Activated CD4-positive, alpha-beta memory T cell treated with anti-CD3 and anti-CD28 coated beads for 36 hours (primary cell): ENCODE data around the gene STAT3. TPM values are rescaled to one million over a fixed set of nuclear protein-coding genes. Genes with fewer than 3 reads are reported as not detected.
"Not testable (repeated sequence)": the region's sequence is repeated elsewhere in the genome, so short reads cannot be mapped to it uniquely, and the experiment has no call there.

Experiments
- CTCF ChIA-PET: fragments of 350-600 bp; sonication (Branson Sonifier 250); formaldehyde crosslinking; loops from one replicate; lab custom pipeline; 2021; ENCODE audit warnings: antibody characterized with exemption, inconsistent platforms; lab: Charles Lee
- POLR2A ChIA-PET: fragments of 350-600 bp; sonication (Branson Sonifier 250); formaldehyde crosslinking; loops from one replicate; lab custom pipeline; 2021; ENCODE audit warnings: antibody characterized with exemption; lab: Charles Lee
- DNase-seq: peaks from one replicate; pipeline ENCODE4 v3.0.0-alpha.2; 2020
- H3K27ac Mint-ChIP-seq: one replicate; pipeline ENCODE4 v1.8.0; 2021; ENCODE audit warnings: mixed read lengths
- H3K27me3 Mint-ChIP-seq: one replicate; pipeline ENCODE4 v1.8.0; 2021; ENCODE audit warnings: mixed read lengths
- H3K36me3 Mint-ChIP-seq: one replicate; pipeline ENCODE4 v1.8.0; 2021; ENCODE audit warnings: mixed read lengths
- H3K4me1 Mint-ChIP-seq: one replicate; pipeline ENCODE4 v1.8.0; 2021; ENCODE audit warnings: low read depth, mixed read lengths
- H3K4me3 Mint-ChIP-seq: one replicate; pipeline ENCODE4 v1.8.0; 2021; ENCODE audit warnings: mild to moderate bottlenecking, mixed read lengths
- H3K9me3 Mint-ChIP-seq: one replicate; pipeline ENCODE4 v1.8.0; 2021; ENCODE audit warnings: mixed read lengths
- intact Hi-C: fragments of 100-400 bp; cut with micrococcal nuclease; formaldehyde crosslinking; loops from one replicate; pipeline ENCODE4 v1.15.1; 2023
- total RNA-seq, 2 experiments: library from RNA; stranded (reverse); gene quantifications; one replicate each; pipeline ENCODE4 v1.2.3, GENCODE V29; 2021

Gene STAT3
- total RNA-seq, 2 experiments from 2014 or later: 194 to 198 TPM

- Mint-ChIP-seq H3K36me3 (no peaks in the 10 kb centered on the region), H3K9me3 (no peaks in the 10 kb centered on the region), H3K27me3 (no peaks in the 10 kb centered on the region), H3K4me3 (no peak overlapping the region), H3K4me1 (peaks cover 16% of the 10 kb centered on the region), H3K27ac (peak overlapping the region; percentile 26)
- intact Hi-C loops: loop anchor here (1.0 to 2.0 kb wide), 3 partner anchors 8 to 225 kb away; no protein-coding TSS in a partner anchor
- CTCF ChIA-PET: interaction anchor here (0.9 to 13.6 kb wide), 20 partner anchors 12 to 226 kb away, joined by 3 to 281 read pairs (median 11); partner anchors contain the start of genes CAVIN1, HCRT and STAT3
- POLR2A ChIA-PET: interaction anchor here (0.6 to 1.2 kb wide), 2 partner anchors 39 to 89 kb away, joined by 3 to 4 read pairs; no protein-coding TSS in a partner anchor
- peak; percentile 68 for DNase-seq
These were observed 19.1 kb upstream of the STAT3 start for GRCh38 chr17:42407289-42407836.

GRCh38 chr17:42406615-42407288 lies 18.5 kb upstream of the STAT3 start:
- no peak overlapping the region for H3K4me3 Mint-ChIP-seq
- peaks cover 16% of the 10 kb centered on the region for H3K4me1 Mint-ChIP-seq
- no peak overlapping the region for H3K27ac Mint-ChIP-seq
- ChIA-PET POLR2A (interaction anchor here (0.6 to 1.5 kb wide), 4 partner anchors 40 to 117 kb away, joined by 3 to 5 read pairs (median 4); no protein-coding TSS in a partner anchor), CTCF (interaction anchor here (0.6 to 13.6 kb wide), 43 partner anchors 8 to 286 kb away, joined by 3 to 281 read pairs (median 4); partner anchors contain the start of genes CAVIN1, HCRT, NAGLU and STAT3)
- H3K36me3 Mint-ChIP-seq: no peaks in the 10 kb centered on the region
- intact Hi-C loops: loop anchor here (1.0 to 2.0 kb wide), 5 partner anchors 9 to 224 kb away; no protein-coding TSS in a partner anchor
- no peaks in the 10 kb centered on the region for H3K27me3 Mint-ChIP-seq
- H3K9me3 Mint-ChIP-seq: no peaks in the 10 kb centered on the region
- DNase-seq: no peak

GRCh38 chr17:42405963-42406495 lies 17.8 kb upstream of the STAT3 start:
- H3K4me3 Mint-ChIP-seq: peak overlapping the region; percentile 12
- no peaks in the 10 kb centered on the region for H3K9me3 Mint-ChIP-seq
- H3K36me3 Mint-ChIP-seq: no peaks in the 10 kb centered on the region
- intact Hi-C loops: loop anchor here (1.0 to 2.0 kb wide), 4 partner anchors 83 to 223 kb away; no protein-coding TSS in a partner anchor
- POLR2A ChIA-PET: interaction anchor here (0.9 to 1.5 kb wide), 3 partner anchors 94 to 118 kb away, joined by 3 to 5 read pairs (median 5); partner anchors contain the start of gene STAT5A
- CTCF ChIA-PET: interaction anchor here (0.6 to 13.6 kb wide), 44 partner anchors 9 to 374 kb away, joined by 3 to 281 read pairs (median 4); partner anchors contain the start of genes CAVIN1, HCRT, NAGLU and STAT3
- DNase-seq: peak; percentile 90
- peaks cover 16% of the 10 kb centered on the region for H3K4me1 Mint-ChIP-seq
- H3K27ac Mint-ChIP-seq: peak overlapping the region; percentile 8
- H3K27me3 Mint-ChIP-seq: no peaks in the 10 kb centered on the region

DNA sequence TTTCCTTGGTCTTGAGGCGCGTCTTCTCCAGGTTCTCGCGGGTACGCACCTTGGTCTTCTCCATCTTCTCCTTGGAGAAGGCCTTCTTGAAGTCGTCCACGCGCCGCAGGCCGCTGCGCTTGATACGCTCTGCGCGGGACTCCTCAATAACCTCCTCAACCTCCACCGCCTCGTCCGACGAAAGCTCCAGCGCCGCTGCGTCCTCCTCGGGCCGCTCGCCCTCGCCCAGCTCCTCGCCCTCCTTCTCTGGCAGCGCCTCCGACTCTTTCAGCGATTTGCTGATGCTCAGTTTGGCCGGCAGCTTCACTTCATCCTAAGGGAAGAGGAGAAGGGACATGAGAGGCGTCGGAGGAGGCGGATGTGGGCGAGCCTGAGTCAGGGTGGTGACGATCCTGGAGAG lies 16.8 kb upstream of the STAT3 start:
- Mint-ChIP-seq H3K9me3 (no peaks in the 10 kb centered on the region), H3K4me3 (no peak overlapping the region), H3K27me3 (no peaks in the 10 kb centered on the region), H3K4me1 (peaks cover 22% of the 10 kb centered on the region), H3K27ac (no peak overlapping the region), H3K36me3 (no peaks in the 10 kb centered on the region)
- ChIA-PET CTCF (interaction anchor here (0.6 to 13.6 kb wide), 17 partner anchors 9 to 182 kb away, joined by 3 to 281 read pairs (median 8); partner anchors contain the start of gene STAT3), POLR2A (interaction anchor here (1.5 kb wide), 1 partner anchor 93 kb away, joined by 5 read pairs; no protein-coding TSS in a partner anchor)
- intact Hi-C loops: no loop called here
- no peak for DNase-seq

DNA sequence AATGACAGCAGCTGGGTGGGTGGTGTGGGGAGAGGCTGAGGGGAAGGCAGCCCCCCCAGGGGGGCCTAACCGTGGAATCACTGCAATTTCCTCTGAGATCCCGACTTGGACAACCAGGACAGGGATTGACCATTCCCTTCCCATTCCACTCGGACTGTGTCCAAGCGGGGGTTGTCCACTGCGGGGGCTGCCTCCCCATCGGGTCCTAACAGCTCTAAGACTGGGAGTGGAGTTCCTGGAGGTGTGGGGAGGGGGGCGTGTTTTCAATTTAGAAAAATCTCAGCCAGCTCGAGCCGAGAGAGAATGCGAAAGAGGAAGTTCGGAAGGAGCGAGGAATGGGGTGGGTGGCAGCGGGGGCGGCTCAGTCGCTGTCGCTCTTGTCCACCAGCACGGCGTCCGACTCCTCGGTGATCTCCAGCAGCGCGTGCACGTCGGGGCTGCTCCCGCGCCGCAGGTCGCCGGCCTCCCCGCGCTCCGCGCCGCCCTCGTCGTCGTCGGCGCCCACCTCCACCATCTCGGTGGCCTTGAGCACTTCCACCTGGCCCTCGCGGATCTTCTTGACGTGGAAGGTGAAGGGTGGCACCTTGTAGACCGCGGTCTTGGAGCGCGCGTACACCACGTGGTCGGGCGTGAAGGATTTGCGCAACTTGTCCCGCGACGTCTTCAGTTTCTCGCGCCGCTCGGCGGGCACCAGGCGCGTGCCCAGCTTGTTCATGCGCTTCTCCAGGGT lies 16.2 kb upstream of the STAT3 start:
- Mint-ChIP-seq H3K9me3 (no peaks in the 10 kb centered on the region), H3K27me3 (no peaks in the 10 kb centered on the region), H3K4me3 (no peak overlapping the region), H3K4me1 (peaks cover 25% of the 10 kb centered on the region), H3K36me3 (no peaks in the 10 kb centered on the region), H3K27ac (no peak overlapping the region)
- CTCF ChIA-PET: interaction anchor here (0.6 to 13.6 kb wide), 14 partner anchors 9 to 220 kb away, joined by 3 to 281 read pairs (median 11); partner anchors contain the start of gene STAT3
- DNase-seq: no peak
- intact Hi-C loops: no loop called here
- POLR2A ChIA-PET: no interaction called here

DNA sequence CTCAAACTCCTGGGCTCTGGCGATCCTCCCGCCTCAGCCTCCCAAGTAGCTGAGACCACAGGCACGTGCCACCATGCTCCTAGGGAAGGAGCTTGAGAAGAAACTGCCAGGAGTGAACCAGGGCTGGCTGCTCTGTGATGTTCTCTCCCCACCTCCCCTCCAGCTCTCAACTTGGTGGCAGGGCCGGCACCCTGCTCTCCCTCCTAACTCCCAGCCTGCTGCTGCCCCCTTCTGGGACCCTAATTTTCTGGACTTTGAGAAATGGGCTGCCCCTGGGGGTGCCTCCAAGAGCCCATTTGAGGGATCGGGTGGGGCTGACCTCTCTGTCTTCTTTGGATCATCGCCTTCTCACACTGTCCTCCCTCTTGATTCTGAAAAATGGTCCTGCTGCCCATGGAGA lies 14.9 kb upstream of the STAT3 start:
- H3K4me1 Mint-ChIP-seq: peaks cover 25% of the 10 kb centered on the region
- ChIA-PET POLR2A (interaction anchor here (0.5 to 1.6 kb wide), 5 partner anchors 9 to 206 kb away, joined by 3 to 11 read pairs (median 4); partner anchors contain the start of gene STAT3), CTCF (interaction anchor here (0.6 to 13.6 kb wide), 36 partner anchors 8 to 380 kb away, joined by 3 to 281 read pairs (median 5); partner anchors contain the start of genes CAVIN1, KCNH4, NAGLU and STAT3)
- H3K4me3 Mint-ChIP-seq: no peak overlapping the region
- no peaks in the 10 kb centered on the region for H3K27me3 Mint-ChIP-seq
- peak; percentile 77 for DNase-seq
- no peak overlapping the region for H3K27ac Mint-ChIP-seq
- no peaks in the 10 kb centered on the region for H3K36me3 Mint-ChIP-seq
- H3K9me3 Mint-ChIP-seq: no peaks in the 10 kb centered on the region
- intact Hi-C loops: loop anchor here (1.0 kb wide), 1 partner anchor 81 kb away; no protein-coding TSS in a partner anchor

DNA sequence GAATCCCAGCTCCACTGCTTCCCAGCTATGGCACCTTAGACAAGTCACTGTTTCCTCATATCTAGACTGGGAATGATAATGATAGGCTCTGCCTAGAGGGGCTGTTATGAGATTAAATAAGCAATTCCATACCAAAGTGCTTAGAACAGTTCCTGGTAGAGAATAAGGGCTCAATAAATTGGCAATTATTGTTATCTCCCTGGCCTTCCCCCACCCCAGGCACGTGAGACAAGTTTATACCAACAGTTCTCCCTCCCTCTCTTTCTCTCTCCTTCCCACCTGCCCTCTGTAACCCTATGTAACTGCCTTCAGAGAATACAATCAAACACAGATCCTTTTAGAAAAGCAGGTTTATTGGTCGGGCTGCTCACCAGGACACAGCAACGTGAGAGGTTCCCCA lies 13.9 kb upstream of the STAT3 start:
- no peak overlapping the region for H3K27ac Mint-ChIP-seq
- DNase-seq: no peak
- no peaks in the 10 kb centered on the region for H3K36me3 Mint-ChIP-seq
- ChIA-PET POLR2A (interaction anchor here (1.2 to 1.6 kb wide), 2 partner anchors 8 to 79 kb away, joined by 3 to 4 read pairs; no protein-coding TSS in a partner anchor), CTCF (interaction anchor here (0.6 to 13.6 kb wide), 17 partner anchors 9 to 379 kb away, joined by 3 to 281 read pairs (median 6); partner anchors contain the start of gene STAT3)
- H3K4me3 Mint-ChIP-seq: no peak overlapping the region
- peaks cover 21% of the 10 kb centered on the region for H3K4me1 Mint-ChIP-seq
- no peaks in the 10 kb centered on the region for H3K9me3 Mint-ChIP-seq
- no peaks in the 10 kb centered on the region for H3K27me3 Mint-ChIP-seq
- intact Hi-C loops: no loop called here

GRCh38 chr17:42400844-42401375 lies 12.7 kb upstream of the STAT3 start:
- H3K27me3 Mint-ChIP-seq, H3K9me3 Mint-ChIP-seq, H3K36me3 Mint-ChIP-seq, intact Hi-C loops, DNase-seq, H3K27ac Mint-ChIP-seq, H3K4me3 Mint-ChIP-seq: not testable (repeated sequence)
- CTCF ChIA-PET: interaction anchor here (1.7 to 13.6 kb wide), 5 partner anchors 58 to 178 kb away, joined by 3 to 234 read pairs (median 18); no protein-coding TSS in a partner anchor
- POLR2A ChIA-PET: interaction anchor here (0.8 to 3.6 kb wide), 2 partner anchors 12 to 64 kb away, joined by 3 to 11 read pairs; partner anchors contain the start of gene STAT3
- peaks cover 16% of the 10 kb centered on the region for H3K4me1 Mint-ChIP-seq

DNA sequence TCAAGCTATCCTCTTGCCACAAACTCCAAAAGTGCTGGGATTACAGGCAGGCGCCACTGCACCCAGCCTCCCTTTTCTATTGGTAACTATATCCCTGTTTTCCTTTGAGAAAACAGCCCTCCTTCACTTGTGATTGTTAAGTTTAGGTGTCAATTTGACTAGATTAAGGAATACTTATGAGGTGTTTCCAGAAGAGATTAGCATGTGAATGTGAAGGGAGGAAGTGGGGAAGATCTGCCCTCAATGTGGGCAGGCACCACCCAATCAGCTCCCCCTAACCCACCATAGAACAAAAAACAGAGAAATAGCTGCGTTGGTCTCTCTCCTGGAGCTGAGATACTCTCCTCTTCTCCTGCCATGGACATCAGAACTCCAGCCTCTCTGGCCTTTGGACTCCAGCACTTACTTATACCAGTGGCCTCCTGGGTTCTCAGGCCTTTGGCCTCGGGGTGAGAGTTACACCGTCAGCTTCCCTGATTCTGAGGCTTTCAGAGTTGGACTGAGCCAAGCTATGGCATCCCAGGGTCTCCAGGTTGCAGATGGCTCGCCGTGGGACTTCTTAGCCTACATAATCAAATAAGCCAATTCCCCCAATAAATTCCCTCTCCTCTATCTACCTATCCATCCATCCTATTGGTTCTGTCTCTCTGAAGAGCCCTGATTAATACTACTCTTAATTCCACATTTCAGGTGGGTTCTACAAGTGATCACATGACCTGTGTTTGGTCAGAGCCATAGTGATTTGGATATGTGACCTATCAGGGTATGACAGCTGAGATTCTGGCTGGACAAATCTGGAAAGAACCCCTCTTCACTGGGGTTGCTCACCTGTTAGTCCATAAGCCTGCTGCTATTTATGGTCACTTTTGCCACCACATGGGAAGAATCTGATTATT lies 12.0 kb upstream of the STAT3 start:
- H3K4me1 Mint-ChIP-seq: peaks cover 15% of the 10 kb centered on the region
- H3K9me3 Mint-ChIP-seq: no peaks in the 10 kb centered on the region
- CTCF ChIA-PET: interaction anchor here (0.9 to 13.6 kb wide), 5 partner anchors 11 to 87 kb away, joined by 3 to 234 read pairs (median 7); no protein-coding TSS in a partner anchor
- H3K36me3 Mint-ChIP-seq: no peaks in the 10 kb centered on the region
- intact Hi-C loops: no loop called here
- no peak for DNase-seq
- H3K27ac Mint-ChIP-seq: no peak overlapping the region
- POLR2A ChIA-PET: interaction anchor here (0.8 to 3.6 kb wide), 2 partner anchors 11 to 63 kb away, joined by 3 to 11 read pairs; partner anchors contain the start of gene STAT3
- H3K4me3 Mint-ChIP-seq: no peak overlapping the region
- H3K27me3 Mint-ChIP-seq: no peaks in the 10 kb centered on the region

- Mint-ChIP-seq H3K4me3 (no peak overlapping the region), H3K36me3 (no peaks in the 10 kb centered on the region), H3K4me1 (peaks cover 15% of the 10 kb centered on the region), H3K9me3 (no peaks in the 10 kb centered on the region), H3K27ac (no peak overlapping the region), H3K27me3 (no peaks in the 10 kb centered on the region)
- POLR2A ChIA-PET: interaction anchor here (3.6 kb wide), 1 partner anchor 10 kb away, joined by 11 read pairs; the partner anchor contains the start of gene STAT3
- no peak for DNase-seq
- CTCF ChIA-PET: interaction anchor here (0.9 to 13.6 kb wide), 7 partner anchors 10 to 119 kb away, joined by 3 to 234 read pairs (median 6); no protein-coding TSS in a partner anchor
- intact Hi-C loops: no loop called here
These were observed 10.9 kb upstream of the STAT3 start for GRCh38 chr17:42399121-42399520.
